Measurements from ENCODE around the gene C10orf90.

GRCh38 chr10:126685756-126686155 lies 15.3 kb upstream of the C10orf90 start:
- TF ChIP-seq POLR2AphosphoS5 (IDR thresholded peaks at IDR 0.05; ENCODE audit: low read depth, low read length) (no peak), SIN3A (IDR thresholded peaks at IDR 0.05; ENCODE audit: borderline replicate concordance, insufficient read depth, low read length) (no peak)
